HepG2 (cell line): Measurements from ENCODE around the gene OSCP1. TPM values are rescaled to one million over a fixed set of nuclear protein-coding genes. Genes with fewer than 3 reads are reported as not detected.

ENCODE experiments used
- GATAD1 ChIP-seq: IDR thresholded peaks from 2 replicates; pipeline ENCODE4 v1.6.1; 2016; ENCODE audit warnings: missing genetic modification reagents, missing compliant biosample characterization
- HMG20B ChIP-seq: conservative IDR thresholded peaks from 2 replicates; pipeline ENCODE4 v1.6.1; 2016; ENCODE audit warnings: missing genetic modification reagents, missing compliant biosample characterization
- MAZ ChIP-seq, 2 experiments: sonication (generic) in 1 of 2; formaldehyde crosslinking in 1 of 2; IDR thresholded peaks; 2 replicates each; pipeline versions ENCODE4 v1.5.0 to v1.6.1; 2012 to 2020; ENCODE audit warnings: low read depth in 2 of 2, mild to moderate bottlenecking in 2 of 2, borderline replicate concordance in 1 of 2, improper control_type of control experiment in 1 of 2, low read length in 1 of 2, missing genetic modification reagents in 1 of 2, moderate library complexity in 1 of 2
- NCOA1 ChIP-seq: sonication (generic); formaldehyde crosslinking; IDR thresholded peaks from 2 replicates; pipeline ENCODE4 v1.9.0; 2021; ENCODE audit warnings: missing genetic modification reagents
- NFKB2 ChIP-seq: sonication (generic); formaldehyde crosslinking; IDR thresholded peaks from 2 replicates; pipeline ENCODE4 v1.4.0; 2020; ENCODE audit warnings: missing genetic modification reagents, borderline replicate concordance
- REL ChIP-seq: sonication (generic); formaldehyde crosslinking; conservative IDR thresholded peaks from 2 replicates; pipeline ENCODE4 v1.8.0; 2022; ENCODE audit warnings: mild to moderate bottlenecking, missing genetic modification reagents, moderate library complexity
- SMAD1 ChIP-seq: sonication (generic); formaldehyde crosslinking; IDR thresholded peaks from 2 replicates; pipeline ENCODE4 v1.4.0; 2020; ENCODE audit warnings: missing genetic modification reagents, low read depth, mild to moderate bottlenecking, borderline replicate concordance
- TBX3 ChIP-seq: fragments of 450-650 bp; IDR thresholded peaks from 2 replicates; pipeline ENCODE4 v1.6.1; 2017; ENCODE audit warnings: antibody characterized with exemption, mild to moderate bottlenecking, inconsistent platforms, borderline replicate concordance
- ZBTB26 ChIP-seq: IDR thresholded peaks from 2 replicates; pipeline ENCODE4 v1.6.1; 2016; ENCODE audit warnings: missing compliant biosample characterization, missing genetic modification reagents, borderline replicate concordance
- ZKSCAN5 ChIP-seq: sonication (generic); formaldehyde crosslinking; IDR thresholded peaks from 2 replicates; pipeline ENCODE4 v1.5.1; 2020; ENCODE audit warnings: mild to moderate bottlenecking, missing genetic modification reagents
- ZNF407 ChIP-seq: sonication (generic); formaldehyde crosslinking; IDR thresholded peaks from one replicate; pipeline ENCODE4 v1.5.1; 2020; ENCODE audit warnings: mild to moderate bottlenecking, missing genetic modification reagents; ENCODE audit errors: not compliant biosample characterization
- ZNF441 ChIP-seq: sonication (generic); formaldehyde crosslinking; IDR thresholded peaks from 2 replicates; pipeline ENCODE4 v1.7.0; 2021; ENCODE audit warnings: missing genetic modification reagents, borderline replicate concordance
- ZNF883 ChIP-seq: sonication (generic); formaldehyde crosslinking; IDR thresholded peaks from 2 replicates; pipeline ENCODE4 v1.5.1; 2020; ENCODE audit warnings: mild to moderate bottlenecking, missing genetic modification reagents; ENCODE audit errors: not compliant biosample characterization
- polyA plus RNA-seq, 8 experiments: library from polyadenylated mRNA; depleted of rRNA in 3 of 8; stranded (reverse) in 7 of 8; unstranded in 1 of 8; fragments of >200 nt; fragmentation: Illumina TruSeq in 4 of 8; extraction: Trizol in 4 of 8; gene quantifications; 2 replicates each; pipeline versions ENCODE4 v1.2.1 to v1.2.3, GENCODE V29; 2011 to 2016; ENCODE audit warnings: low read depth in 4 of 8, missing spikeins in 1 of 8, mixed read lengths in 1 of 8; ENCODE audit not compliant: insufficient read depth in 1 of 8
- total RNA-seq, 5 experiments: library from RNA; depleted of rRNA; stranded (reverse); fragments of >200 nt; fragmentation: Illumina TruSeq; extraction: Trizol; gene quantifications; 2 replicates each; pipeline ENCODE4 v1.2.3, GENCODE V29; 2016; ENCODE audit warnings: low read depth in 1 of 5

Gene OSCP1
- total and polyA plus RNA-seq, 2 of the 13 experiments (the other 11 are each of a cell fraction or from before 2014, with no cell fraction given), result 0.60 to 0.84 TPM

- TF ChIP-seq ZNF407 (CRISPR knock-in tag) (no peak), MAZ (IDR thresholded peaks at IDR 0.05; ENCODE audit: borderline replicate concordance, low read depth, low read length) (no peak), MAZ (CRISPR knock-in tag; IDR thresholded peaks at IDR 0.05; ENCODE audit: low read depth) (no peak), GATAD1 (CRISPR knock-in tag) (no peak), NCOA1 (CRISPR knock-in tag) (no peak), NFKB2 (CRISPR knock-in tag) (no peak), ZBTB26 (no peak), TBX3 (no peak), ZKSCAN5 (CRISPR knock-in tag) (no peak), SMAD1 (no peak), HMG20B (CRISPR knock-in tag) (no peak), REL (CRISPR knock-in tag) (no peak), ZNF441 (no peak), ZNF883 (CRISPR knock-in tag) (no peak)
Observed at GRCh38 chr1:36442337-36442736, 7.9 kb downstream of the OSCP1 start (continued).
